Measurements from ENCODE around the gene HPSE2.

DNA sequence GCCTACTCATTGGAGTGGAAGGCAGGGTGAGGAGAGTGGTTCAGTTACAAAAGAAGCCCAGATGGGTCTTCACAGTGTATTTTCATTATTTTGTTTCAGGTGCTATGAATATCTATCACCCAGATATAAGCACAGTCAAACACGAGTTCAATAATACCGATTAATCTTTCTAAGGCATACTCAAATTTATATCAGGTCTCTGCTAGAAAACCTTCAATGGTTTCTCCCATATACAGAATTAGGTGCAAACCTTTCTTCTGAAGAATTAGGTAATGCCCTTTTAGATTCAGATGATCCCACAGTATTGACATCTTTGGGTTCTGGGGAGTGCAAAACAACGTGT lies 774.2 kb downstream of the HPSE2 start:
- no peak for TF ChIP-seq PHF8 (IDR thresholded peaks at IDR 0.05; ENCODE audit: borderline replicate concordance, low read depth)
- TF ChIP-seq, protein P1, sequence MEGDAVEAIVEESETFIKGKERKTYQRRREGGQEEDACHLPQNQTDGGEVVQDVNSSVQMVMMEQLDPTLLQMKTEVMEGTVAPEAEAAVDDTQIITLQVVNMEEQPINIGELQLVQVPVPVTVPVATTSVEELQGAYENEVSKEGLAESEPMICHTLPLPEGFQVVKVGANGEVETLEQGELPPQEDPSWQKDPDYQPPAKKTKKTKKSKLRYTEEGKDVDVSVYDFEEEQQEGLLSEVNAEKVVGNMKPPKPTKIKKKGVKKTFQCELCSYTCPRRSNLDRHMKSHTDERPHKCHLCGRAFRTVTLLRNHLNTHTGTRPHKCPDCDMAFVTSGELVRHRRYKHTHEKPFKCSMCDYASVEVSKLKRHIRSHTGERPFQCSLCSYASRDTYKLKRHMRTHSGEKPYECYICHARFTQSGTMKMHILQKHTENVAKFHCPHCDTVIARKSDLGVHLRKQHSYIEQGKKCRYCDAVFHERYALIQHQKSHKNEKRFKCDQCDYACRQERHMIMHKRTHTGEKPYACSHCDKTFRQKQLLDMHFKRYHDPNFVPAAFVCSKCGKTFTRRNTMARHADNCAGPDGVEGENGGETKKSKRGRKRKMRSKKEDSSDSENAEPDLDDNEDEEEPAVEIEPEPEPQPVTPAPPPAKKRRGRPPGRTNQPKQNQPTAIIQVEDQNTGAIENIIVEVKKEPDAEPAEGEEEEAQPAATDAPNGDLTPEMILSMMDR (IDR thresholded peaks at IDR 0.05), result no peak

Data from A549 (cell line).